Measurements from ENCODE around the gene RXRA. TPM values are rescaled to one million over a fixed set of nuclear protein-coding genes. Genes with fewer than 3 reads are reported as not detected.

RXRA gene
- polyA plus RNA-seq, 1 of the 3 experiments (the other 2 are of a cell fraction): 7.6 TPM

DNA sequence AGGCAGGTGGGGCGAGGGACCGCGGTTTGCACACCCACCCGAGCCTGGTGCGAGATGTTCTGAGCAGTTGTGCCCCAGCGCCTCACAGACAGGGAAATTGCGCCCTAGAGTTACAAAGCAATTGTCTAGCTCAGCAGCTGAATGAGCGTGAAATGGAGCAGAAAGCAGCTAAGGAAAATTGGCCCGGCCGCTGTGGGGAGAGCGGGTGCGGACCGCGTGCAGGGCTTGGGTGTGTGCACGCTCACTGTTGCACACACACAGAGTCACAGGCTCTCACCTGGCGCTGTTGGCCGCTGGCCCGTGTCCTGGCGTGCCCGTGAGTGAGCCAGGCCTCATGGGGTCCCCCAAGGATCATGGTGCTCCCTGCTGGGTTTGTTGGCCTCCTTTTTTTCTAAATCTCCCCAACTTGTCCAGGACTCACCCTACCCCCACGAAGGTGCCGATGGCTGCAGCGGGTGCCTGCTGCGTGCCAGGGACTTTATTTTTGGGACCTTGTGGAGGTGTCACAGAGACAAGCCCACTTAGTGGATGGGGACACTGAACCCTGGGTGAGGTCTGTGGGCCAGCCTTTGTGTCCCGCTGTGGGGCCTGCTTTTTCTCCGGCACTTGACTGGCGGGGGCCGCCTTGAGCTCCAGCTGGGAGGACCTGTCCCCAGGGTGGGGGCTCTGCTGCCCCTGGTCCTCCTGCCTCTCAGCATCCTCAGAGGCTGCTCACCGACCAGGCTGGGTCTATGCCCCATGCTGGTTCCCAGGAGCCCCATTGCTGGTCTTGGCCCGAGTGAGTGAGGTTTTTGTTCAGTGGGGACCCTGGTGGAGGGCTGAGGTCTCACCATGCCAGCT, 5.2 kb downstream of the RXRA start (continued):
- TF ChIP-seq JUND (IDR thresholded peaks at IDR 0.05): no peak
- TF ChIP-seq POLR2AphosphoS5 (IDR thresholded peaks at IDR 0.05; ENCODE audit: low read depth, low read length): no peak

DNA sequence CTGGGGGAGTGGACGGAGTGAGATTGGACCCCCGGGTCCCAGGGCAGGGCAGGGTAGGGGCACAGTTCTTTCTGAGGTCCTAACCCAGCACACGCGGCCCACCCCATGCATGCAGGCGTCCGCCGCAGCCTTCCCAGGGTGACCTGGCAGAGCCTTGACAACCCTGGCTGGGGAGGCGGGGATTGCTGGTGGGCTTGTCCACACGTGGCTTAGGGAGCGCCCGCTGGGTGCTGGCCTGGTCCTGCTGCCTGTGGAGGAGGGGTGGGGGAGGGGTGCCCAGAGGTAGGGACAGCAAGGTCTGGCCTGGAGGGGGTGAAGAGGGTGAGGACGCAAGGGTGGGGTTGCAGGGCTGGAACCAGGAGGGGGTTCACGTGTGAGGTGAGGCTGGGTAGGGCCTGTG, 6.0 kb downstream of the RXRA start:
- TF ChIP-seq, protein P1, sequence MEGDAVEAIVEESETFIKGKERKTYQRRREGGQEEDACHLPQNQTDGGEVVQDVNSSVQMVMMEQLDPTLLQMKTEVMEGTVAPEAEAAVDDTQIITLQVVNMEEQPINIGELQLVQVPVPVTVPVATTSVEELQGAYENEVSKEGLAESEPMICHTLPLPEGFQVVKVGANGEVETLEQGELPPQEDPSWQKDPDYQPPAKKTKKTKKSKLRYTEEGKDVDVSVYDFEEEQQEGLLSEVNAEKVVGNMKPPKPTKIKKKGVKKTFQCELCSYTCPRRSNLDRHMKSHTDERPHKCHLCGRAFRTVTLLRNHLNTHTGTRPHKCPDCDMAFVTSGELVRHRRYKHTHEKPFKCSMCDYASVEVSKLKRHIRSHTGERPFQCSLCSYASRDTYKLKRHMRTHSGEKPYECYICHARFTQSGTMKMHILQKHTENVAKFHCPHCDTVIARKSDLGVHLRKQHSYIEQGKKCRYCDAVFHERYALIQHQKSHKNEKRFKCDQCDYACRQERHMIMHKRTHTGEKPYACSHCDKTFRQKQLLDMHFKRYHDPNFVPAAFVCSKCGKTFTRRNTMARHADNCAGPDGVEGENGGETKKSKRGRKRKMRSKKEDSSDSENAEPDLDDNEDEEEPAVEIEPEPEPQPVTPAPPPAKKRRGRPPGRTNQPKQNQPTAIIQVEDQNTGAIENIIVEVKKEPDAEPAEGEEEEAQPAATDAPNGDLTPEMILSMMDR (IDR thresholded peaks at IDR 0.05): no peak
- TF ChIP-seq POLR2AphosphoS5 (IDR thresholded peaks at IDR 0.05; ENCODE audit: low read depth, low read length) (no peak), RFX5 (IDR thresholded peaks at IDR 0.05; ENCODE audit: low read length) (no peak), SIN3A (IDR thresholded peaks at IDR 0.05; ENCODE audit: borderline replicate concordance, low read depth, low read length) (no peak), MXI1 (IDR thresholded peaks at IDR 0.05; ENCODE audit: low read depth, low read length) (no peak), RCOR1 (IDR thresholded peaks at IDR 0.05; ENCODE audit: low read length) (no peak)
- TF ChIP-seq, protein P2, sequence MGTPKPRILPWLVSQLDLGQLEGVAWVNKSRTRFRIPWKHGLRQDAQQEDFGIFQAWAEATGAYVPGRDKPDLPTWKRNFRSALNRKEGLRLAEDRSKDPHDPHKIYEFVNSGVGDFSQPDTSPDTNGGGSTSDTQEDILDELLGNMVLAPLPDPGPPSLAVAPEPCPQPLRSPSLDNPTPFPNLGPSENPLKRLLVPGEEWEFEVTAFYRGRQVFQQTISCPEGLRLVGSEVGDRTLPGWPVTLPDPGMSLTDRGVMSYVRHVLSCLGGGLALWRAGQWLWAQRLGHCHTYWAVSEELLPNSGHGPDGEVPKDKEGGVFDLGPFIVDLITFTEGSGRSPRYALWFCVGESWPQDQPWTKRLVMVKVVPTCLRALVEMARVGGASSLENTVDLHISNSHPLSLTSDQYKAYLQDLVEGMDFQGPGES (IDR thresholded peaks at IDR 0.05; ENCODE audit: low read depth, low read length): no peak
- Histone ChIP-seq H3K27ac (ENCODE audit: low read depth in 2 of 2, low read length in 1 of 2) (peak overlapping the region in 1 of 2 experiments; percentile 85; a peak in 1 of 4 replicates), H3K4me1 (ENCODE audit: control insufficient read depth in 1 of 2, insufficient read depth in 2 of 2, low read depth in 1 of 2, low read length in 1 of 2) (peaks cover 19 to 92% of the 10 kb centered on the region in 2 experiments; a peak in 2 of 4 replicates), H3F3A (replicated peaks; ENCODE audit: insufficient read depth) (no peaks in the 10 kb centered on the region), H3K36me3 (replicated peaks in 1 of 2; ENCODE audit: control insufficient read depth in 1 of 2, insufficient read depth in 2 of 2, low read length in 1 of 2) (no peaks in the 10 kb centered on the region), H4K20me1 (ENCODE audit: insufficient read depth) (peaks cover 100% of the 10 kb centered on the region), H3K79me2 (ENCODE audit: insufficient read depth) (peaks cover 99% of the 10 kb centered on the region), H3K4me2 (no peak overlapping the region), H2AFZ (ENCODE audit: low read depth) (no peak overlapping the region), H3K27me3 (ENCODE audit: insufficient read depth) (no peaks in the 10 kb centered on the region), H3K9ac (no peak overlapping the region), H3K4me3 (ENCODE audit: low read depth in 2 of 2, low read length in 1 of 2) (no peak overlapping the region), H3K9me3 (no peaks in the 10 kb centered on the region), H3K9me2 (no peaks in the 10 kb centered on the region)
- POLR2A ChIA-PET: no interaction called here
- CTCF ChIA-PET: interaction anchor here (1.2 to 5.5 kb wide), 3 partner anchors 110 to 162 kb away, joined by 3 to 32 read pairs (median 4); no protein-coding TSS in a partner anchor
- WGBS (ENCODE audit: low lambda C conversion rate): 87% methylated on average over 5 of the region's 13 CpGs
- DNase-seq: no peak

DNA sequence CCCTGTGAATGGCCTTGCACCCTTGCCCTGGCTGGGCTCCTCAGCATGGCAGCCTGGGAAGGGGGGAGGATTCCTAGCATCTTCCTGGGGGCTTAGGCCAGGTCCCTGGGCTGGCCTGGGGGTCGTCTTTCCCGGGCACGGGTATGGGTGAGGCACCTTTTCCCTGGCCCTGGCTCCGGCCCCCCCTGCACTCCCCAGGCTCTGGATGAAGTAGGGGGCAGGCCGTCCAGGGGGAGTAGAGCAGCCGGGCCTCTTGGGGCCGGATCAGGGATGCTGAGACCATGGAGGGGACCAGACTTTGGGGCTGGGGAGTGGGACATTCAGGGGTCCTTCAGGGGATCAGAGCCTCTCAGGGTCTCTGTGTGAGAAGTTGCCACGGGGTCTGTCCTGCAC, 6.6 kb downstream of the RXRA start:
- H3K9me2 ChIP-seq: no peaks in the 10 kb centered on the region
- H3F3A ChIP-seq (replicated peaks; ENCODE audit: insufficient read depth): no peaks in the 10 kb centered on the region
- peaks cover 100% of the 10 kb centered on the region for H4K20me1 ChIP-seq (ENCODE audit: insufficient read depth)
- POLR2A ChIA-PET: interaction anchor here (0.7 to 1.3 kb wide), 4 partner anchors 17 to 39 kb away, joined by 3 to 7 read pairs (median 4); no protein-coding TSS in a partner anchor
- peak overlapping the region in 1 of 2 experiments; percentile 85; a peak in 2 of 4 replicates for H3K27ac ChIP-seq (ENCODE audit: low read depth in 2 of 2, low read length in 1 of 2)
- H3K79me2 ChIP-seq (ENCODE audit: insufficient read depth): peaks cover 99% of the 10 kb centered on the region
- H3K9ac ChIP-seq: no peak overlapping the region
- CTCF ChIA-PET: interaction anchor here (0.6 to 2.9 kb wide), 6 partner anchors 17 to 162 kb away, joined by 3 to 11 read pairs (median 4); no protein-coding TSS in a partner anchor
- H3K4me2 ChIP-seq: no peak overlapping the region
- no peaks in the 10 kb centered on the region for H3K27me3 ChIP-seq (ENCODE audit: insufficient read depth)
- no peak overlapping the region for H3K4me3 ChIP-seq (ENCODE audit: low read depth in 2 of 2, low read length in 1 of 2)
- H3K36me3 ChIP-seq (replicated peaks in 1 of 2; ENCODE audit: control insufficient read depth in 1 of 2, insufficient read depth in 2 of 2, low read length in 1 of 2): no peaks in the 10 kb centered on the region
- no peak overlapping the region for H2AFZ ChIP-seq (ENCODE audit: low read depth)
- DNase-seq: no peak
- WGBS (ENCODE audit: low lambda C conversion rate): 20% methylated on average over 1 of the region's 8 CpGs
- peaks cover 15 to 92% of the 10 kb centered on the region in 2 experiments; a peak in 2 of 4 replicates for H3K4me1 ChIP-seq (ENCODE audit: control insufficient read depth in 1 of 2, insufficient read depth in 2 of 2, low read depth in 1 of 2, low read length in 1 of 2)
- no peaks in the 10 kb centered on the region for H3K9me3 ChIP-seq
- TF ChIP-seq RXRA (IDR thresholded peaks at IDR 0.05; ENCODE audit: borderline replicate concordance, low read depth): no peak
- TF ChIP-seq, protein P1 (IDR thresholded peaks at IDR 0.05): no peak
- no peak for TF ChIP-seq FOSL2 (IDR thresholded peaks at IDR 0.05; ENCODE audit: borderline replicate concordance, low read depth)
- TF ChIP-seq EP300 (IDR thresholded peaks at IDR 0.05; ENCODE audit: borderline replicate concordance in 1 of 2, low read depth in 1 of 2, low read length in 1 of 2): no peak
- no peak for TF ChIP-seq TAF1 (IDR thresholded peaks at IDR 0.05; ENCODE audit: borderline replicate concordance, low read depth, low read length)
- no peak for TF ChIP-seq TCF12 (IDR thresholded peaks at IDR 0.05)
- no peak for TF ChIP-seq SIN3A (IDR thresholded peaks at IDR 0.05; ENCODE audit: borderline replicate concordance, low read depth, low read length)
- no peak for TF ChIP-seq YY1 (IDR thresholded peaks at IDR 0.05; ENCODE audit: low read depth)
- TF ChIP-seq EZH2phosphoT487 (IDR thresholded peaks at IDR 0.05; ENCODE audit: borderline replicate concordance, low read depth): no peak
- no peak for TF ChIP-seq RCOR1 (IDR thresholded peaks at IDR 0.05; ENCODE audit: low read length)
